NCI-H748 (cell line): ENCODE measurements around the gene SLC25A13.
A peak's percentile ranks its signal among the peaks of the same experiment; 100 is the strongest.

Source experiments
- DNase-seq: peaks from one replicate; lab custom pipeline; 2025; ENCODE audit not compliant: unreplicated experiment; lab: John Stamatoyannopoulos, UW

Gene SLC25A13

GRCh38 chr7:96244992-96245292 lies 77.0 kb downstream of the SLC25A13 start:
- DNase-seq, result no peak

DNA sequence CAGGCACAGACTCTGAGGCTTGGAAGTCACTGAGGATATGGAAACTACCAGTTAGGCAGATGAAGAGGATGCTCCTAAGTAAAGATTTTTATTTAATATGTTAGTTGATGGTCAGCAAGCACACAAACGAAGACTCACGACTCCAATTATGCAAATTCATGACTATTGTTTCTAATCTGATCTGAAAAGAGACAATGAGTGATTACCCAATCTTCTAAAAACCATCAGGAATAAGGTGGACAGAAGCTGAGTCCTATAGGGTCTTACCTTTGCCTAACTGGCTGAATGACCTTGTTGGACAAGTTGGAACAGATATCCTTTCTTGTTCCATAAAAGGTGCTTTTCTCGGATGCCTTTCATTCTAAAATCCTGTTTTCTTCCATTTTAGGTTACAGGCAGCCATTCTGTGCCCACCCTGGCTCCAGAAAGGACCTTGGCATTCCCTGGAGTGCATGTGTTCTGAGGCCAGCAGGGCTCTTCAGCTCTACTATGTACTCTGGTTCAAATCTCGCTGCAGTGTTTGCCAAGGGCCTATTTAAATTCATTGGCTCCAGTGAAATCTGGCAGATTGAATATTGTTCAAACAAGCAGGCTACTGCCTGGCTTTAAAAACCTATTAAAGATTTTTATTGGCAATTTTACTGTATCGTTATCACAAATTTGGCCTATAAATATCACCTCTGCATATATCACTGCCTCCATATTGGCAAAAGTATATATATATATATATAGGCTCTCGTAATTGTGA lies 77.5 kb downstream of the SLC25A13 start:
- DNase-seq, result peak; percentile 29

GRCh38 chr7:96243241-96243640 lies 78.7 kb downstream of the SLC25A13 start:
- DNase-seq, result no peak

GRCh38 chr7:96241855-96242254 lies 80.0 kb downstream of the SLC25A13 start:
- DNase-seq, result no peak

GRCh38 chr7:96238976-96239766 lies 82.7 kb downstream of the SLC25A13 start:
- no peak for DNase-seq

DNA sequence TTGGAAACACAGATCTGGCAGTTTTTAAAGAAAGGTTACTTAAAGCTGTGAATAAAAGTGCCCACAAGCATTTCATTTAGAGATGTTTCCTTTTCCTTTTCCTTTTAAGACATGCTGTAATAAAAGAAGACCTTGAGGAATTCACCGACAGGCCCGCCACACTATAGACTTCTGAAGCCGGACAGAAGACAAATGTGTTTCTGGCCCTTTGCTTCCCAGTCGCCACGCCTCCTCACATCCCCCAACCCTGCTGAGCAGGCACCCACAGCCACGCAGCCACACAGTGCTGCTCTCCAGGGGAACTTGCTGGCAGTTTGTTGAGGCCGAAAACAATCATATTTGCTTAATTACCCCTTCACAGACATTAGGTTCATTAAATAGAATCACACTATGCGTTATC lies 83.4 kb downstream of the SLC25A13 start:
- no peak for DNase-seq

DNA sequence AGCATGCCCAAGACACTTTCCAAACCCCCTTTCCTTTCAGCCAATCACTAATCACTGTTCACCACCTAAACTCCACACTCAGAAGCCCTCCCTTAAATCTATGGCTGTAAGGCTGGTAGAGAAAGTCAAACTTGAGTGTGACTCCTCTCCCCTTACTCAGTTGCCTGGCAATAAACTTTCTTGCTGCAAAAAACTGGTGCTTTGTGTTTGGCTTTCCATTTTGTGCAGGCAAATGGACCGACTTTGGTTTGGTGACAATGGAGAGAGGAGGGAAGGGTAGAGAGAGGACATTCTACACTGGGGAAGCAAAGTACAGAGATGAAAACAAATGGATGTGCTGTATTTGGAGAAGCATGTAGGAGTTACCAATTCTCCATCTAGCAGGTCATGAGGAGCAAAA lies 84.9 kb downstream of the SLC25A13 start:
- DNase-seq, result no peak

DNA sequence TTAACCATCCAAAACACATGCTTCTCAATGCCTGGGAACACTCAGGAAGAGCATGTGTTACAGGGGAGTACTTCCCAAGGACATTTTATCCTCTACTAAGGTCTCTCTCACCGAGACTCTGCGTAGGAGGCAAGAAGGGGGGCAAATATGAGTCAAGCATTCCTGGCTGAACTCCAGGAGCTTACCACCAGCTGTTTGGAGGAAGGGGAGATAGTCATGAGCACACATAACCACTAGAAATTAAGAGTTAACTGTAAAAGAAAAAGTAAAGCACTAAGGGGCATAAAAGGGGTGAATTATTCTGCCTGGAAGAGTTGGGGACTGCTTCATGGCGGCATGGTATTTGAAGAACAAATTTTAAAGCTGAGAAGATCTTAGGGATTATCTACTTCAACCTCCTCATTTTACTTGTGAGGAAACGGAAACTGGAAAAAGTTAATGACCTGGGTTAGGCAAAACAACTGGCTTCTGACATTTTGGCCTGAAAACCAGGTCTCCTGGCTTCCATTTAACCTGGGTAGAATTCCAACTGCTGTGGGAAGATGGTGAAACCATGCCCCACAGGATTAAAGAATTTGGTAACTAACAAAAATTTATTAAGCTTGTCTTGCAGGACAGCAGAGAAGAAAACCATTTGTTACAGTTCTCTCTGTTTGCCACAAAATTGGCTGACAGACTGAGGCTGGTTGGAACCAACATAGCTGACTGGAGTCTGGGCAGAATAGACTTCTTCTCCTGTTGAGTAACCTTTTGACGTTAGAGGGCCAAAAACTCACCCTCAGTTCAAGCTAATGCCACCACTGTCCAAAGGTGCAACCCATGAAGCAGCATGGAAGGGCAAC lies 85.5 kb downstream of the SLC25A13 start:
- peak; percentile 22 for DNase-seq

DNA sequence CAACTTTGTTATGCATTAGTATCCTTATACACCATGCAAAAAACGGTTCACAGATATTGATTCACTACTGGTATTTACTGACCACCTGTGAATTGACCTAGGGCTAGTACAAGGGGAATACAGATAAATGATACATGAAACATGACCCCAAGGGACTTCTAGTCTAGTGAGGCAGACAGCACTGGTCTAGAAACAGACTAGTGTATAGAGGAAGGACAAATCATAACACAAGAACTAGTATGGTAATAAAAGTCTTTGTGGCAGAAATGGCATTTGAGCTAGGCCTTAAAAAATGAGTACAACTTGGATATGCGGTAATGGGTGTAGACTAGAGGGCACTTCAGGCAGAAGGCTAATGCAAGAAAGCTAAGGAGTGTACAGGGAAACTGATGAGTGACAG lies 86.6 kb downstream of the SLC25A13 start:
- no peak for DNase-seq

GRCh38 chr7:96233528-96234154 lies 88.3 kb downstream of the SLC25A13 start:
- no peak for DNase-seq

GRCh38 chr7:96233084-96233483 lies 88.8 kb downstream of the SLC25A13 start:
- DNase-seq, result no peak

- DNase-seq, result no peak
Observed at GRCh38 chr7:96228760-96229159, 93.1 kb downstream of the SLC25A13 start.

DNA sequence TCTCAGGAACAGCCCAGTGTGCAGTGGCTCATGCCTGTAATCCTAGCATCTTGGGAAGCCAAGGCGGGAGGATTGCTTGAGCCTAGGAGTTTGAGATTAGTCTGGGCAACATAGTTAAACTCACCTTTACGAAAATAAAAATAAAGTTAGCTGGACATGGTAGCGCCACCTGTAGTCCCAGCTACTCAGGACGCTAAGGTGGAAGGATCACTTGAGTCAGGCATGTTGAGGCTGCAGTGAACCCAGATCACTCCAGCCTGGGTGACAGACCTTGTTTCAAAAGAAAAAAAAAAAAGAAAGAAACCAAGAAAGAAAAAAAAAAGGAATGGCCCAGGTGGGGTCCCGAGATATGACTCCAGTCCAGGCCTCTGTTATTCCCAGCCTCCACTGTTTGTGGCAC lies 96.6 kb downstream of the SLC25A13 start:
- DNase-seq, result no peak

GRCh38 chr7:96224685-96225084 lies 97.2 kb downstream of the SLC25A13 start:
- DNase-seq, result peak; percentile 59

- no peak for DNase-seq
Observed at GRCh38 chr7:96224073-96224472, 97.8 kb downstream of the SLC25A13 start.

DNA sequence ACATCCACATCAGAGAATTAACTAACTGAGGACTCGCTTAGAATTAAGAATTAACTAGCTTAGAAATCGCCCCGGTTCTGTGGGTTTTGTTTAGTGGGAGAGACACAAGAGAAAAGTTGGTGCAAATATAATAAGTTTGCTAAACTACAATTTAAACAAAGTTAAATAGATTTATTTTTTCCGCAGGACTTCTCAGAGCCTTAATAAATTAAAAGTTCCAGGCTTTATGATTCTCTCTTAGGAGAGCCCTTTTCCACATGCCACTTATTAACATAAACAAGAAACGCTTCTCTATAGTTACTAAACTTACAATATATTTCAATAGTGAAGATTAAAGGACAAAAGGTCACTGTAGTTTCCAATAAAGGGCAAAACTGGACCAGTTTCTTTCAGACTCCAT lies 100.0 kb downstream of the SLC25A13 start:
- no peak for DNase-seq

DNA sequence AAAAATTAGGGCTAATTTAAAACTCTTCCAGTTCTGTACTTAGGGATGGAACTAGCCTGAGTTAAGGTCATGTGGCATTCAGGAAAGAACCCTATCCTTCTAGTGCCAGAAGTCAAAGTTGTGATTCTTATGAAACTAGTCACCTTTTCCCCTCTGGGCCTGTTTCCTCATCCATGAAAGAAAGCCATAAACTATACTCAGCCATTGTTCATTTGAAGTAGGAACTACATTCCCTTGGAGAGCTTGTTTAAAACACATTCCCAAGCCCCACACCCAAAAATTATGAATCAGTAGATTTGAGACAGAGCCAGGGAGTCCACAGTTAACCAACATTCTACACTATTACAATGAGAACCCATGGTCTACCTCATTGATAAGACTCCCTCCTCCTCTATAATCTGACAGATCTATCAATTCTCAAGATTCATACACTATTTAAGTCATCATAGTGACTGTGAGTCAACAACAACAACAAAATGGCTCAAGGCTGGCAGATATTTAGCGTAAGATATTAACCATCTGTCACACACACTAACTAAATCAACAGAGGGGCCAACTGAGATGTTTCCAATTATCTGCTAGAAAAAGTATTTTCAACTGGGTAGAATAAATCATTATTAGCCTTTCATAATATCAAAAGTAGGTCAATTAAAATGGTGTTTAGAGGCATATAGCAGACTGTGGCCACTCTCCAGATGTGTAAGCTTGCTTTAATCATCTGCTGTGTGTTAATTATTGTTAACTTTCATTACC lies 102.3 kb downstream of the SLC25A13 start:
- DNase-seq, result no peak

DNA sequence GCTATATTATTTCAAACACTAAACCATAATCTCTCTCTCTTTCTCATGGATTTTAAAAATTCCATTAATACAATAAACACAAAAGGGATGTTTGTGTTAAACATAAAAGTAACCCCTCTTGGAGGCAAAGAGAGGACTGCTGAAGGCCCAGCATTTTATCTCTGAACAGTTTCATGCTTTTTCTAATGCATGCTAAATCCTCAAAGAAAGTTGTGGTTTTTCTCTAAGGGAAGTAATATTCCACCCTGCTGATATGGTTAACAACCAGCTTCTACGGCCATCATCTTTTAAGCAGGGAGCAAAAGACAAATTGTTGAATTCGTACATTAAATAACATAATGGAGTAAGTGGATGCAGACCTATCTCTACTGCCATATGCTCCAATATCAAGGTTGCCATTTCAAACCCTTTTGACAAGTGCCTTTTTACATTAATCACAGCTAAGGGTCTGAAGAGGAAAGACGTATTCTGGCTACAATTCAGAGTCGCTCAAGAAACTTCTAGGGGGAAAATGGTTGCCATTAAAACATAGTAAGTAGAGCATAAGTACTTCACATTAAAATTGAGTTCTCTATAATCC lies 103.1 kb downstream of the SLC25A13 start:
- DNase-seq, result no peak

- DNase-seq, result no peak
Observed at GRCh38 chr7:96217147-96217546, 104.8 kb downstream of the SLC25A13 start.

DNA sequence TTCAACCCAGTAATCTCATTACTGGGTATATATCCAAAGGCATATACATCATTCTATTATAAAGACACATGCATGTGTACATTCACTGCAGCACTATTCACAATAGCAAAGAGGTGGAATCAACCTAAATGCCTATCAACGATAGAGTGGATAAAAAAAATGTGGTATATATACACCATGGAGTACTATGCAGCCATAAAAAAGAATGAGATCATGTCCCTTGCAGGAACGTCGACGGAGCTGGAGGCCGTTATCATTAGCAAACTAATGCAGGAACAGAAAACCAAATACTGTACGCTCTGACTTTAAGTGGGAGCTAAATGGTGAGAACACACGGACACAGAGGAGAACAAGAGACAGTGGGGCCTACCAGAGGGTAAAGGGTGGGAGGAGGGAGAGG lies 105.5 kb downstream of the SLC25A13 start:
- DNase-seq, result no peak
